SK-N-SH treated with all-trans-retinoic acid at 6 μM for 48 hours (cell line): ENCODE results near the gene RNF212B.

Source experiments
- ARNTL ChIP-seq: fragments of 450-650 bp; formaldehyde crosslinking; IDR thresholded peaks from 2 replicates; pipeline ENCODE4 v1.5.0; 2020; ENCODE audit warnings: low read depth, mild to moderate bottlenecking, moderate library complexity, borderline replicate concordance
- CSDC2 ChIP-seq: fragments of 250-450 bp; sonication (Bioruptor Pico); IDR thresholded peaks from 2 replicates; pipeline ENCODE4 v1.5.0; 2020; ENCODE audit warnings: mild to moderate bottlenecking, moderate library complexity
- ESRRG ChIP-seq: fragments of 250-450 bp; sonication (Bioruptor Pico); IDR thresholded peaks from 2 replicates; pipeline ENCODE4 v1.6.1; 2021; ENCODE audit warnings: mild to moderate bottlenecking
- GLIS3 ChIP-seq: fragments of 250-450 bp; sonication (Bioruptor Pico); IDR thresholded peaks from 2 replicates; pipeline ENCODE4 v1.5.0; 2020; ENCODE audit warnings: mild to moderate bottlenecking, moderate library complexity
- SNAI2 ChIP-seq: fragments of 250-450 bp; sonication (Bioruptor Pico); IDR thresholded peaks from 2 replicates; pipeline ENCODE4 v1.5.0; 2020; ENCODE audit warnings: mild to moderate bottlenecking, moderate library complexity
- TOX ChIP-seq: fragments of 250-450 bp; sonication (Bioruptor Pico); IDR thresholded peaks from 2 replicates; pipeline ENCODE4 v1.8.0; 2021; ENCODE audit warnings: mild to moderate bottlenecking, moderate library complexity, borderline replicate concordance
- ZC3H10 ChIP-seq: fragments of 250-450 bp; sonication (Bioruptor Pico); IDR thresholded peaks from 2 replicates; pipeline ENCODE4 v1.5.1; 2021; ENCODE audit warnings: mild to moderate bottlenecking, moderate library complexity
- ZFP30 ChIP-seq: fragments of 450-650 bp; formaldehyde crosslinking; IDR thresholded peaks from 2 replicates; pipeline ENCODE4 v1.5.0; 2022; ENCODE audit warnings: mild to moderate bottlenecking, moderate library complexity
- TF ChIP-seq, protein P1 (sequence below): fragments of 250-450 bp; sonication (Bioruptor Pico); IDR thresholded peaks from 2 replicates; pipeline ENCODE4 v1.8.0; 2020; ENCODE audit warnings: mild to moderate bottlenecking, moderate library complexity, borderline replicate concordance

DNA sequence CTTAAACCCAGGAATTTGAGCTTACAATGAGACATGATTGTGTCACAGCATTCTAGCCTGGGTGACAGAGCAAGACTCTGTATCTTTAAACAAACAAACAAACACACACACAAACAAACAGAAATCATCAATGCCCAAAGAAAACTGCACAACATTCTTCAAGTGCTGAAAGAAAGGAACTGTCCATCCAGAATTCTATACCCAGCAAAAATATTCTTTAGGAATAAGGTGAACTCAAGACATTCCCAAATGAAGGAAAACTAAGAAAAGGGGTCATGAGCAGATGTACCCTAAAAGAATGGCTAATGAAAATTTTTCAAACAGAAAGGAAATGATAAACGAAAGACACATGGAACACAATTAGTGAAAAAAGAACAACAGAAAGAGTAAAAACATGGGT, 22.3 kb upstream of the RNF212B start:
- TF ChIP-seq ZC3H10 (CRISPR knock-in tag) (no peak), ESRRG (CRISPR knock-in tag) (no peak), ZFP30 (CRISPR knock-in tag) (no peak), SNAI2 (CRISPR knock-in tag) (no peak), ARNTL (no peak), TOX (CRISPR knock-in tag) (no peak), GLIS3 (CRISPR knock-in tag) (no peak), CSDC2 (no peak)
- TF ChIP-seq, protein P1, sequence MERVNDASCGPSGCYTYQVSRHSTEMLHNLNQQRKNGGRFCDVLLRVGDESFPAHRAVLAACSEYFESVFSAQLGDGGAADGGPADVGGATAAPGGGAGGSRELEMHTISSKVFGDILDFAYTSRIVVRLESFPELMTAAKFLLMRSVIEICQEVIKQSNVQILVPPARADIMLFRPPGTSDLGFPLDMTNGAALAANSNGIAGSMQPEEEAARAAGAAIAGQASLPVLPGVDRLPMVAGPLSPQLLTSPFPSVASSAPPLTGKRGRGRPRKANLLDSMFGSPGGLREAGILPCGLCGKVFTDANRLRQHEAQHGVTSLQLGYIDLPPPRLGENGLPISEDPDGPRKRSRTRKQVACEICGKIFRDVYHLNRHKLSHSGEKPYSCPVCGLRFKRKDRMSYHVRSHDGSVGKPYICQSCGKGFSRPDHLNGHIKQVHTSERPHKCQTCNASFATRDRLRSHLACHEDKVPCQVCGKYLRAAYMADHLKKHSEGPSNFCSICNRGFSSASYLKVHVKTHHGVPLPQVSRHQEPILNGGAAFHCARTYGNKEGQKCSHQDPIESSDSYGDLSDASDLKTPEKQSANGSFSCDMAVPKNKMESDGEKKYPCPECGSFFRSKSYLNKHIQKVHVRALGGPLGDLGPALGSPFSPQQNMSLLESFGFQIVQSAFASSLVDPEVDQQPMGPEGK (CRISPR knock-in tag): no peak
